GM19239 (cell line): Measurements from ENCODE around the gene CSRP2.
A peak's percentile ranks its signal among the peaks of the same experiment; 100 is the strongest.

Source experiments
- DNase-seq: peaks from one replicate; pipeline ENCODE4 v3.0.0; 2011; ENCODE audit warnings: low spot score; ENCODE audit not compliant: insufficient read length
- FAIRE-seq: peaks from 2 replicates; lab custom pipeline; 2011; peaks lifted over from hg19 to GRCh38; lab: Jason Lieb, UNC

CSRP2 gene

DNA sequence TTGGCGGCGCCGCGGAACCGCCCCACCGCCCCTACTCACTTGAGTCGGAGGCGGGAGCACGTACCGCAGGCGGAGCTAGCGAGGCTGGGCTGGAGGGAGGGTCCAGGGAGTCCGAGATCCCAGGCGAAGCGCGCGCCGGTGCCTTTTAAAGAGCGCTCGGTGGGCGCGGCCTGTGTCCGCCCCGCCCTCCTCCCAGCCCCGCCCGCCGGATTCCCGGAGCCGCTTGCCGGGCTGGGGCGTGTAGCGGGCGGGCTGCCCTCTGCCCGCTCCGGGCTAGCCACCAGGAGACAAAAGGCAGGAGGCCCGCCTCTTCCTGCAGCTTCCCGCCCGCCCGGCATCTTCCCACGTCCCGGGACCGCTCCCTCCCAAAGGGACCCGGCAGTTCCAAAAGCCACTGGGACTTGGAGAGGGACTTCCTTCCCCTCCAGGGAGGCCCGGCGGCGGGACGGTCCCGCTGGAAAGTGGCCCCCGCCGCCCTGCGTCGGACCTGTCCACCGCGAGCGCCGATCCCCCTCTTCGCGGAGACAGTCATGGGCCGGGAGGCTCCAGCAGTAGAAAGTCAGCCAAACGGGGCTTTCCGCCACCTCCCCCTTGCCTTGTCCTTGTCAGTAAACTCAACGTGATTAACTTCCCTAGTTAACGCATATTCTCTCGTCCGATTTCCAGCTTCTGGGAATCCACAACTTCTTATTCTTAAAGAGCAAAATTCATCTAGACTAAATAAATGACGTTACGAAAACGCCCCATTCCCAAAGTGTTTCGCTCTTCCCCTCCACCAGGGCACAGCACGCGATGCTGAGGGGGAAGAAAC is at the start of gene CSRP2:
CSRP2 (minus strand) TSS at position 121 of the 811 bp plus-strand sequence. CDS start 12,759 bp downstream, outside the sequence.
- peak; percentile 68 for DNase-seq
- peak; percentile 54 for FAIRE-seq

DNA sequence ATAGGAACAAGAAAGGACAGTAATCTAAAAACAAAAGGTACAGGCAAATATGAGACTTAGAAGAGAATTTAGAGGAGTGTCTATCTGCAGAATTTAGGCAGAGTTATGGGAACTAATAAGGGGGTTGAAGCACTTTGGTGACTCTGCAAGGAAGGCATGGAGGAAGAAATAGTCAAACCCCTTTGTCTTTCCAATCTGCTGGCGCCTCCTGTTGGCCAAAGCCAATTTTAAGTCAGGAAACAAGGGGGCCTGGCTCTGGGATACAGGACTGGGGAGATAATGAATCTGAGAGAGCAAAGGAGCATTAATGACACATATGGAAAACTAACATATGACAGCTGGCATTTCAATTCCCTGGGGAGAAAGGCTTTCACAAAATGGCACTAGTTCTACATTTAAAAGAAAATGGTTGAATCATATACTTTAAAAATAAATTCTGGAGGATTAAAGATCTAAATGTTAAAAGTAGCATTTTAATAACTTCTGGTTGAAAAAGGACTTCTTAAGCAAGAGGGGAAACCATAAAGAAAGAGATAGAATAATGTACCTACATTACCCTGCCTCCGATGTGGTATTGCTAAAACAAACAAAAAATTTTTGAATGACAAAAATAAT is 48.5 kb upstream of the CSRP2 start:
- peak; percentile 11 for FAIRE-seq
- peak; percentile 8 for DNase-seq

DNA sequence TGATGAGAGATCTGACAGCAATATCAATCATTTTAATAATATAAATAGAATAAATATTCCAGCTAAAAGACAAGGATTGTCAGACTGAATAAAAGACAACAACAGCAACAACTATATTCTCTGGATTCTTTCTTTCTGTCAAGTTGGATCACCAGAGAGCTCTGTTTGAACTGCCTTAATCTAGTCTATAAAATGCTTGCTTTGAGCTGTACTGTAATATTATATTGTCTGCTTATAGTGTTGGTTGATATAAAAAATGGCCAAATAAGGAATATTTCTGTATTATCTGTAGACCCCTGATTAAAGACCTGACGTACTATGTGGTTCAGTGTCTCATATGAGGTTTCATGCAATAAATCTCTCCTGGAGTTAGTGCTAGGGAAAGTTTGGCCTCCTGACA is 46.3 kb upstream of the CSRP2 start:
- DNase-seq, result no peak
- no peak for FAIRE-seq

DNA sequence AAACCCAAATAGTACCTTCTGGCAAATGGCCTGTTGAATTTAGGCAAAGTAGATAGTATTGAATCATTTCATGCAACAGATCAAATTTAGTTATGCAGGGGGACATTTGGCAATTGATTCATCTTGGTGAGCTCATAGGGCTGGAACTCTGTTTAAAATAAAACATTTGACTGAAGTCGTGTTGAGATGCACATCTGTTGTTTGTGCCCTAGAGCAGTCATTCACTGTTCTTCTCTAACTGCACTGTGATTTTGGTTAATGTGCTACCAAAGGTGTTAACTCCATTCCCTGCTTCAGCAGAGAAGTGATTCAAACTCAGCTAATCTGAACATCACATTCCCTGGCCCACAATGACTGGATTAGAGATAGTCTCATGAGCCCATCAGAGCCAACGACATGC is 44.0 kb upstream of the CSRP2 start:
- no peak for FAIRE-seq
- DNase-seq, result no peak

DNA sequence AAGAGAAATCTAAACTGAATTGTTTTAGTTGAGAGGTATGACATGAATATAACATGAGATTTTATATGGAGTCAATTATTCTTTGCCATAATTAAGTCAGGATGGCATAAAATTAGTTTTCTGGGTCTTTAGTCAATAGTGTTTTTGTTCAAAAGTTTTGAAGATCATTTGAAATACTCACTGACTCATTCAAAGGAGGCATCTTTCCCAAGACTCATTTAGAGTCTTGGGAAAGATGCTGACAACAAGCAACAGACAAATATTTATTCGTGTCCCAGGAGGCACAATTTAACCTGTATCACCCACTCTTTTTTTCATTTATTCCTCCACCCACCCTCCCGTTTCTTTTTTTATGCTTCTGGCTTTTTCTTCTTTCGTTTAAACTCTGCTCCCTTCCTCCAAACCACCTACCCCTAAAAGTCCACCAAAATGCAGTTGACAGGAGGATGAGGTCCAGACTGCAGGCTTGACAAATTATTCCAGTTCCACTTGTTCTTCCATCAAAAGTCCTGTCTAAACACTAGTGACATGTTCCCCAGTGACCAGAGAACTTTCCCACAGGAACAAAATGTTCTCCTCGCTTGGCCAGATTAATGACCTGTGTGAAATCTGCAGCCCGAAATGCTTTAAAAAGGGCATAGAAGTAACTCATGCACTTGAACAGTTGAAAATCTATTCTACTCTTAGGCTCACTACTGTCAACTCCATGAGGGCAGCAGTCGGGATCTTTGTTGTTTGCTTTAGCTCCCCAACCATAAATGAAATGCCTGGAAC is 43.3 kb upstream of the CSRP2 start:
- DNase-seq (no peak), FAIRE-seq (no peak)

DNA sequence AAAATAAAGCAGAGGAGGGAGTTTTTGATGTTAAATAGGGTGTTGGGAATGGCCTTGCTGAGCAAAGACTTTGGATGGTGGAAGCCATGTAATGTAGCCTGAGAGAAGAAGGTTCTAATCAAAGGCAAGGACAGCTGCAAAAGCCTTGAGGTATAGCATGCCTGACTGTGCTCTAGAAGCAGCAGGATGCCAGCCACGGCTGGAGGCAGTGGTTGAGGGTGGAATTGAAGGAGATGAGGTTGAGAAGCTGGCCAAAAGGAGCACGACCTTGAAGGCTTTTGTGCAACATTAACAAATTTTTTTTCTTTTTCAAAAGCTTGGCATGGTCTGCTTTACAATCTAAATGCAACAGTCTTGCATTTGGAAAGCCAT is 42.3 kb upstream of the CSRP2 start:
- DNase-seq, result no peak
- FAIRE-seq, result no peak

DNA sequence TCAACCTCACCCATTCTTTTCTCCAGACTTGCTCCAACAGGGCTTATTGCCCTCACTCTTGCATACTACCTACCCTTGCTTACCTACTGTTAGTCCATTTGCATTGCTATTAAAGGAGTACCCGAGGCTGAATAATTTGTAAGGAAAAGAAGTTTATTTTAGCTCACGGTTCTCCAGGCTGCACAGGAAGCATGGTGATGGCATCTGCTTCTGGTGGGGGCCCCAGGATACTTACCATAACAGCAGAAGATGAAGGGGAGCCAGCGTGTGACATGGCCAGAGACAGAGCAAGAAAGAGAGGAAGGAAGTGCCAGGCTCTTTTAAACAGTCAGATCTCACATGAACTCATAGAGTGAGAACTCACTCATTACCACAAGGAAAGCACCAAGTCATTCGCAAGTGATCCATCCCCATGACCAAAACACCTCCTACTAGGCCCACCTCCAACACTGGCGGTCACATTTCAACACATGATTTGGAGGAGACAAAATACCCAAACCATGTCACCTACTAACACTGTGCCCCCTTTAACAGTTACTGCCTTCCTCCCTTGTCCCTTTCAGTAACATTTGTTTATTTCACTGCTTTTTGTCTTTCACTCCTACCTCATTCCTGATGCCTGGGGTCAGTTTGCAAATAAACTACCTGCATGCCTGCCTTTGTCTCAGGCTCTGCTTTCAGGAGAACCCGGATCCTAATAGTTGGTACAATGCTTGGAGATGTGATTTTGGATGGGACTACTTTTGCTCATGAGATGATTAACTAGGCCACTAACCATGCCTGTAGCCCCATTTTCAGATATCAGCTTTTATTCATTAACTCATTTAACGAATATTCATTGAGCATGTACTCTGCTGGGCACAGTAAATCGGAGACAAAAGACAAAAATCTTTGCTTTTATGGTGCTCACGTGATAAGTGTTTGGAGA is 41.6 kb upstream of the CSRP2 start:
- FAIRE-seq (peak; percentile 42), DNase-seq (no peak)

DNA sequence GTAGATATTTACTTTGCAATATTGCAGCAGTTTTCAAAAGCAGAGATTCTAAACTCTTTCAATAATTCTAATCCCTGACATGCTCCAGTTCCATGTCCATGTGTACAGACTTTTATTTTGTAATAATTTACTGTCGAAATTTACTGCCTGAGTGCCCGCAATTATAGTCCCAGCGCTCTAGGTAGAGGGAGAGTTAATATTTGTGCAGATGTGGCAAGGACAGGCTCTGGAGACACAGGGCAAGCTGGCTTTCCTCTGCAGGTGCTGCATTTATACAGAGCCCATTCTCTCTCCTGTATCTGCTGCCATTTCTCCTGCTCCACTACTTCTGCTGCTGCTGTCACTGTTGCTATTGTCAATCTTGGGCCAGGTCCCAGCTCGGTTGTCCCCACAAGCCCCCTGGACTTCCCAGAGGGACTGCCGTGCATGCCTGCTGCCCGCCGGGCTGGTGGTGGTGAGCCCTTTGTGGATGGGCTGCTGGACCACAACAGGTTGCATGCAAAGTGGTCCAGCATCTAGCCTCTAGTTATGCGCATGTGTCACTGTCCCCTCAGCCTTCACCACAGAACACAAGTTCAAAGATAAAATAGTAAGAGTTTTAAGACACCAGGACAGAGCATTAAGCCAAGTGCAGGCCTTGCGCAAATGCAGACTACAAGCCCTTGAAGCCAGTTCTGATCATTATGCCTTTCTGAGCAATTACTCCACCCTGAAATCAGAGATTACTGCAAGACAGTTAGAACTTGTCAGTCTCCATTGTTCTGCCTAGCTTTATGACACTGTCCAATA is 40.8 kb upstream of the CSRP2 start:
- no peak for FAIRE-seq
- no peak for DNase-seq

DNA sequence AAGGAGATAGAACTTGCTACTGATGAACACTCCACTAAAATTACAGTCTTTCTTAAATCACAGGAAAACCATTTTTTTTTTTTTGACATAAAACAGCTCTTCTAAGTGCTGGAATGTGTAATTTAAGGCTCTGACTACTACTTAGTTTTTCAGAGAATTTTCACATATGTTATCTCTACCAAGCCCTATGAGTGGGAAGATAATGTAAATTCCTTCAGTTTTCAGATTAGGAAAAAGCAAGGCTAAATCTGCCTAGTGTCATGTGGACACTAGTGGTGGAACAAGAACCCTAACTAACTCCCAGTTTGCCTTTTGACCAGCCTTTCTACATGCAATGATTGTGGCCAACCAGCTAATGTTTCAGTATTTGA is 37.3 kb upstream of the CSRP2 start:
- no peak for DNase-seq
- no peak for FAIRE-seq

DNA sequence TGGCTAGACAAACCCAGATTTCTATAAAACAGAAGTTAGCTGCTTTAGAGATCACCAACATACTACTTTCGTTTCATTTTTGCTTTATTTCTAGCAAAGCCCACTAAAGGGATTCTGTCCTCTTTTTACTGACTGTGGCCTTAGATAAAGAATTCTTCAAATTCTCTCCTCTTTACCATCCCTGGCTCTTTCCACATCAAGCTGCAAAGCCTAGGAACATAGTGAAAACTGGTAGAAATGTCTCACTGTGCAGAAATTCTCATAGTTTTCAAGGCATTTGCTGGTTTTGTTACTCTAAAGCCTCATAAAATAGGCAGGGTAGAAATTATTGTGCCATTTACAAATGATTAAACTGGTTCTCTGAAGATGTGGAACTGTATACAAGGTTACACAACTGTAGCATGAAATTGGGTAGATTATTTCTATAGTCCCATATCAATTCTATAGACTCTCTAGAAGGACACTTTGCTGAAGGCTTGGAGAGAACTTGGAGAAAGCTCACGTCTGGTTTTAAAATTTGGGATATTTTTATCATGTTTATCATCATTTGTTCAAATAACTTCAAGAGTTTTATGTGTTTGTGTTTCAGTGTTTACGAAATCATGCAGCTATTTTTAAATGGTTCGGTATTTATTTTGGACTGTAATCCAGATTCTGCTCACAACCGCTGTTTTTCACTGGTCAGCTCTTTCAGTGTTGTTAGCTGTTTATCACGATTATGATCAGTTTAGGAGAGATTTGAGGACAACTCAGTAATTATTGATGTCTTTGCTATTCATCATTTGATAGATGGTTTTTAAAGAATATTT is 36.7 kb upstream of the CSRP2 start:
- DNase-seq (no peak), FAIRE-seq (no peak)

DNA sequence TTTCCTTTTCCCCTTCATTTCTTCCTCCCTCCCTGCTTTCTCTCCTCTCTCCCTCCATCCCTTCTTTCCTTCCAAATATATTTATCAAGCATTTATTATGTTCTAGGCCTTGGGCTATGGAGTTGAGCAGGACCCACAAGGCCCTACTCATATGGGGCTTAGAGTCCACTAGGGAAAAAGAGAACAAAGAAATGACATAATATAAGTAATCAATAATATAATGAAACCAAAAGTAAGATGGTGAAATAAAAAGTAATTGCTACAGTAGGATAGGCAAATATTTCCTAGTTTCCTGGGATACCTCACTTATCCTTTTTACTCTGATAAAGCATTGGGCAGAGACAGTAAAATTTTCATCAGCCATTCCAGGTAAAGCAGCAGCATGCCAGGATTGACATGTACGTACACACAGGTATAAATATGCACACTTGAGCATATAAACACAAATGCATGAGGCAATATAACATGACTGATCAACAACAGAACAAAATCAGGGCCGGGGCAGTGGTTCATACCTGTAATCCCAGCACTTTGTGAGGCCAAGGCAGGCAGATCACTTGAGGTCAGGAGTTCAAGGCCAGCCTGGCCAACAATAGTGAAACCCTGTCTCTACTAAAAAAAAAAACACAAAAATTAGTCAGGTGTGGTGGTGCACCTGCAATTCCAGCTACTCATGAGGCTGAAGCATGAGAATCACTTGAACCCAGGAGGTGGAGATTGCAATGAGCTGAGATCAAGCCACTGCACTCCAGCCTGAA is 35.5 kb upstream of the CSRP2 start:
- no peak for FAIRE-seq
- no peak for DNase-seq

DNA sequence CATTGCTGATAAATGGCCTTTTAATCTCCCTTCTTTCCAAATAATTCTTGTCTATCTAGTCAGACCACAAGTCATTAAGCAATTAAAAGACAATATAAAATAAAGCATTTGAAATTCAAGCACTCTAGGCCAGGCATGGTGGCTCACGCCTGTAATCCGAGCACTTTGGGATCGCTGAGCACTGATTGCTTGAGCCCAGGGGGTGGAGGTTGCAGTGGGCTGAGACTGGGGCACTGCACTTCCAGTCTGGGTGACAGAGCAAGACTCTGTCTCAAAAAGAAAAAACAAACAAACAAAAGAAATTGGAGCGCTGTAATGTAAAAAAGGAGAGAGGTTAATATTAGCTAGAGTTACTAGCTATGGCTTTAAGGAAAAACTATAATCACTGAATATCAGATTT is 30.5 kb upstream of the CSRP2 start:
- FAIRE-seq (no peak), DNase-seq (no peak)

DNA sequence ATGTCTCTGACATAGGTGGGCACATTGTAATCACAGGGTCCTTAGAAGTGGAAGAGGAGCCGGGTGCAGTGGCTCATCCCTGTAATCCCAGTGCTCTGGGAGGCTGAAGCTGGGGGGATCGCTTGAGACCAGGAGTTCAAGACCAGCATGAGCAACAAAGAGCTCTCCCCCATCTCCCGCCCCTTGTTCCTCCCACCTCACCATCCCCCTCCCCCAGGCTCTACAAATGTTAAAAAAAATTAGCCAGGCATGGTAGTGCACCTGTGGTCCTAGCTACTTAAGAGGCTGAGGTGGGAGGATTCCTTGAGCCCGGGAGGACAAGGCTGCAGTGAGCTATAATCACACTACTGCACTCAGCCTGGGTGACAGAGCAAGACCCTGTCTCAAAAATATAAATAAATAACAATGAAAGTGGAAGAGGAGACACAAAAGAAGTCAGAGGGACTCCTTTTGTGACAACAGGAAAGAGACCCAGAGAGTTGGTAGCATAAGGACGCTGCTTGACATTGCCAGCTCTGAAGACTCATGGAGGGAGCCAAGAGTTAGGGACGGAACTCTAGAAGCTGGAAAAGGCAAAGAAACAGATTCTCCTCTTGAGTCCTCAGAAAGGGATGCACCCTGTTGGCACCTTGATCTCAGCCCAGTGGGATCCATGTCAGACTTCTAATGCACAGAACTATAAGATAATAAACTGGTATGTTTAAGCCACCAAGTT is 29.6 kb upstream of the CSRP2 start:
- FAIRE-seq, result no peak

DNA sequence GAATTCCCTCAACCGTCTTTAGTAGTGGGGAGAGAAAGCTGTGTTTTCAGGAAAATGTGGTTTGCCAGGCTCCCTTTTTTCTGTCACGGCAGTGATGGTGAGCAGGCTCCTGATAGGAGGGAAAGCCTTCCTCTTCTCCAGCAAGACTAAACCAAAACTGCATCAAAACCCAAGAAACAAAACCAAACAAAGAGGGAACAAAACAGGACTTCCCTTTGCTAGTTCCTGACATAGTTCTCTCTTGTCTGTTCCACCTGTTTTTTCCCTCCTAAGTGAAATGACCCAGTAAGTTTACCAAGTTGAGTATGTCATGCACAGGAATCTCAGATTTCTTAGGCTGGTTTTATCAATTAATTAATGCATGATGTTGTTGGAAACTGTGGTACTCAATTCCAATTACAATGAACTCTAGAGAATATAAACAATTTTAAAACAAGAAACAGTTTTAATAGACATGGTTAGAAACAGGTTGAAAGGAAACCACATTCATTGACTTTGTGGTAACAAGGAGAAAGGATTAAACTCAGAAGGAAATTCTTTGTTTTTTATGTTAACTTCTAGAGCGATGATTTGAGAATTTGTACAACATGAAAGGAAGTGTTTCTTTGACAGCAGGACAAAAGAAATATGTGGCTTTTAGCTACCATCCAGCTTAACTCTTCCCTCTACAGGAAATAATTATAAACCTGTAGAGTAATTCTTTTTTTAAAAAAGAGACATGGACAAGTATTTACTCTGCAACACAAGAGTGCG is 23.0 kb upstream of the CSRP2 start:
- FAIRE-seq, result no peak

More for the DNA sequence above, 29.6 kb upstream of the CSRP2 start:
- DNase-seq, result no peak

DNA sequence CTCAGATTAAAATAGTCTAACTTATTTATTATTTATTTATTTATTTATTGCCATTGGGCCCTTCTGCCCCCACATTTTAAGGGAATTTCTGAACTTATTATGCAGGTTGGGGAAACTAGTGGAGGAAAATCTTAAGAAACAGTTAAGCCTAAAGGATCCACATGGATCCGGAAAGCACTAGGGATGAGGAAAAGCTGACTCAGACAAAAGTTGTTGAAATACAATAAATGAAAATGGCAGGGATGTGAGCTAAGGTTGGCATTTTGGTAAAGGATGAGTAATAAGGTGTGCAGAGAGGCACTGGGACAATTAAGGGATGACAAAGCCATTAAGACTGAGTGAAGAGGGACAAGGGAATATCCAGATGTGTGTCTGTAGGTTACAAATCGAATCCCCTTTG is 20.7 kb upstream of the CSRP2 start:
- DNase-seq (no peak), FAIRE-seq (no peak)

More for the DNA sequence above, 23.0 kb upstream of the CSRP2 start:
- DNase-seq, result no peak

DNA sequence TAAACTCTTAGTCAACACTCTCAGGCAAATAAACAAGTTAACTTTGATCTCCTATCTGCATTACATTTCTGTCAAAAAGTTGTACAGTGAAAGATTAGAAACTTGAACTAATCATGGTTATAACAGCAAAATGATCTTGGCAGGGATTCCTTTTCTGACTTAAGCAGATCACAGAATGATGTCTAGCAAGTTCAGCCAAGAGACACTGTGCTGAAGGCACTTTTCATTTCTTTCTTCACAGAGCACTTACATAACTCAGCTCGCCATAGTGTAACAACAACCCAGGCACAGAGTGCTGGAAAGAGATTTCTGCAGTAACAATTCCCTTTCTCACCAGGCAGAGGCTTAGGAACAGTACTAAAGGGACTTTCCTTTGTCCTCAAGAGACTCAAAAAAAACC is 19.6 kb upstream of the CSRP2 start:
- no peak for FAIRE-seq

DNA sequence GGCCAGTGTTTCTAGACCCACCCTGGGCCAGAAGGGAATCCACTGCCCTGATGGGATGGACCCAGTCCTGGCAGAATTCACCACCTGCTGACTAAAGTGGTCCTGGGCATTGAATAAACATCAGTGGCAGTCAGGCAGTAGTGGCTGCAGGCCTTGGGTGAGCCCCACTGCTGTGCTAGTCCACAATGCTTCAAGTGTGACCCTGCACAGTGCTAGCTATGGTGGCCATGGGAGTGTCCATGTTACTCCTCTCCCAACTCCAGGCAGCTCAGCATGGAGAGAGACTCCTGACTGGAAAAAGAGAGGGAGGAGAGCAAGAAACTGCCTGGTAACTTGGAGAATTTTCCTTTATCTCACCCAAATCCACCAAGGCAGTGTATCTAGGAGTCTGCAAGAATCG is 17.5 kb upstream of the CSRP2 start:
- no peak for DNase-seq
- FAIRE-seq, result no peak

More for the DNA sequence above, 19.6 kb upstream of the CSRP2 start:
- DNase-seq, result no peak
